Measurements from ENCODE around the gene LTBP1. TPM values are rescaled to one million over a fixed set of nuclear protein-coding genes. Genes with fewer than 3 reads are reported as not detected.

Gene LTBP1
- total and polyA plus RNA-seq, 2 donors (not counting 1 experiment from before 2014, with no cell fraction given) = 0.69 TPM; not detected in 1

- Mint-ChIP-seq H3K4me3 (no peak overlapping the region), H3K9me3 (ENCODE audit: insufficient read depth) (no peaks in the 10 kb centered on the region), H3K27me3 (peaks cover 5% of the 10 kb centered on the region), H3K4me1 (no peaks in the 10 kb centered on the region), H3K27ac (no peak overlapping the region)
- H3K9me3 ChIP-seq (ENCODE audit: control extremely low read depth in 1 of 3, control insufficient read depth in 2 of 3, insufficient read depth in 1 of 3, low read length in 2 of 3) = no peaks in the 10 kb centered on the region
- WGBS (ENCODE audit: insufficient coverage) = 100% methylated on average over 1 of the region's 1 CpG
- ChIA-PET CTCF (no interaction called here), POLR2A (no interaction called here)
- no peak overlapping the region for H3K27ac ChIP-seq (ENCODE audit: low read length in 2 of 2)
- intact Hi-C loops (cut with micrococcal nuclease) = no loop called here
- no peak overlapping the region for H3K4me3 ChIP-seq (ENCODE audit: control extremely low read depth in 1 of 5, extremely low read depth in 1 of 5, insufficient read depth in 1 of 5, low read depth in 2 of 5, low read length in 4 of 5)
- H3K4me2 ChIP-seq (replicated peaks; ENCODE audit: low read depth, low read length, poor library complexity, severe bottlenecking) = no peak overlapping the region
- ATAC-seq (ENCODE audit: low read depth) (no peak), DNase-seq (no peak)
- H3K79me2 ChIP-seq (ENCODE audit: control insufficient read depth, insufficient read depth, low read length) = no peaks in the 10 kb centered on the region
- no peaks in the 10 kb centered on the region for H3K27me3 ChIP-seq (replicated peaks in 1 of 4; ENCODE audit: control extremely low read depth in 1 of 4, control insufficient read depth in 3 of 4, insufficient read depth in 4 of 4, low read length in 3 of 4)
- H3K9ac ChIP-seq (ENCODE audit: low read length) = no peak overlapping the region
- TF ChIP-seq CTCF (IDR thresholded peaks at IDR 0.05) (no peak), EZH2 (IDR thresholded peaks at IDR 0.05; ENCODE audit: borderline replicate concordance, insufficient read depth, low read depth, low read length, poor library complexity, severe bottlenecking) (no peak)
- no peaks in the 10 kb centered on the region for H3K36me3 ChIP-seq (replicated peaks in 1 of 2; ENCODE audit: control extremely low read depth in 1 of 2, control insufficient read depth in 1 of 2, extremely low read depth in 1 of 2, insufficient read depth in 2 of 2, low read length in 1 of 2)
- H2AFZ ChIP-seq (ENCODE audit: insufficient read depth, low read depth, low read length, poor library complexity, severe bottlenecking) = no peak overlapping the region
- no peaks in the 10 kb centered on the region for H4K20me1 ChIP-seq (ENCODE audit: control insufficient read depth, insufficient read depth, low read length, poor library complexity, severe bottlenecking)
- no peaks in the 10 kb centered on the region for H3K4me1 ChIP-seq (ENCODE audit: control insufficient read depth in 2 of 2, insufficient read depth in 2 of 2, low read length in 2 of 2)
Observed at GRCh38 chr2:33042265-33042664, 95.5 kb downstream of the LTBP1 start.

- ChIA-PET POLR2A (no interaction called here), CTCF (no interaction called here)
- ATAC-seq (ENCODE audit: low read depth) (no peak), DNase-seq (no peak)
- Histone ChIP-seq H3K27ac (ENCODE audit: low read length in 2 of 2) (no peak overlapping the region), H3K27me3 (replicated peaks in 1 of 4; ENCODE audit: control extremely low read depth in 1 of 4, control insufficient read depth in 3 of 4, insufficient read depth in 4 of 4, low read length in 3 of 4) (no peaks in the 10 kb centered on the region), H3K79me2 (ENCODE audit: control insufficient read depth, insufficient read depth, low read length) (no peaks in the 10 kb centered on the region), H3K36me3 (replicated peaks in 1 of 2; ENCODE audit: control extremely low read depth in 1 of 2, control insufficient read depth in 1 of 2, extremely low read depth in 1 of 2, insufficient read depth in 2 of 2, low read length in 1 of 2) (no peaks in the 10 kb centered on the region), H3K4me3 (ENCODE audit: control extremely low read depth in 1 of 5, extremely low read depth in 1 of 5, insufficient read depth in 1 of 5, low read depth in 2 of 5, low read length in 4 of 5) (no peak overlapping the region), H3K9me3 (ENCODE audit: control extremely low read depth in 1 of 3, control insufficient read depth in 2 of 3, insufficient read depth in 1 of 3, low read length in 2 of 3) (no peaks in the 10 kb centered on the region), H3K9ac (ENCODE audit: low read length) (no peak overlapping the region), H2AFZ (ENCODE audit: insufficient read depth, low read depth, low read length, poor library complexity, severe bottlenecking) (no peak overlapping the region), H3K4me1 (ENCODE audit: control insufficient read depth in 2 of 2, insufficient read depth in 2 of 2, low read length in 2 of 2) (no peaks in the 10 kb centered on the region), H3K4me2 (replicated peaks; ENCODE audit: low read depth, low read length, poor library complexity, severe bottlenecking) (no peak overlapping the region), H4K20me1 (ENCODE audit: control insufficient read depth, insufficient read depth, low read length, poor library complexity, severe bottlenecking) (no peaks in the 10 kb centered on the region)
- Mint-ChIP-seq H3K4me3 (no peak overlapping the region), H3K27me3 (peaks cover 5% of the 10 kb centered on the region), H3K9me3 (ENCODE audit: insufficient read depth) (no peaks in the 10 kb centered on the region), H3K4me1 (no peaks in the 10 kb centered on the region), H3K27ac (no peak overlapping the region)
- intact Hi-C loops (cut with micrococcal nuclease) = no loop called here
- TF ChIP-seq EZH2 (IDR thresholded peaks at IDR 0.05; ENCODE audit: borderline replicate concordance, insufficient read depth, low read depth, low read length, poor library complexity, severe bottlenecking) (no peak), CTCF (IDR thresholded peaks at IDR 0.05) (no peak)
- WGBS (ENCODE audit: insufficient coverage) = 93% methylated on average over 2 of the region's 3 CpGs
Observed at GRCh38 chr2:33042819-33043218, 96.1 kb downstream of the LTBP1 start.
